B cell (primary cell): ENCODE results near the gene PTEN.

Source experiments
- EZH2 ChIP-seq: IDR thresholded peaks from 2 replicates; pipeline ENCODE4 v1.6.1; 2012; ENCODE audit warnings: borderline replicate concordance, low read depth, mild to moderate bottlenecking, moderate library complexity, low read length; ENCODE audit not compliant: insufficient read depth, poor library complexity, severe bottlenecking
- TF ChIP-seq, protein P1 (sequence below): fragments of 200-600 bp; IDR thresholded peaks from one replicate; pipeline ENCODE4 v1.8.0; 2022; ENCODE audit warnings: antibody characterized with exemption, mild to moderate bottlenecking

DNA sequence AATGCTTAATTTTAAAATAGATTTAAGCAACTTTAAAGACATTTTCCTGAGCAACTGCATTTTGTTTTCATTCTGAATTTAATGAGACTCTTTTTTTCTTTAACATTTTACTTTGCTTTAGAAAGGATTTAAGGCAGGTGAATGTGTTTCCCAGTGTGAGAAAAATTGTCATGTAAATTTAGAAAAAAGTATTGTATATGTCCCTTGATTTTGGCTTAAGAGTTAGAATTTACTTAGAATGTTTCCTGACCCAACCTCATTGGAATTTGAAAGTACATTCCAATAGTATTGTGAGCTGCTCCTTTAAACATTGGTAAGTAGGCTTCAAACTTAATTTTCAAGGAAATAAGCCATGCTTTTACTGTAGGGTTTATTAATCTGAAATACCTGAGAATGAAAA is 110.2 kb downstream of the PTEN start:
- TF ChIP-seq, protein P1, sequence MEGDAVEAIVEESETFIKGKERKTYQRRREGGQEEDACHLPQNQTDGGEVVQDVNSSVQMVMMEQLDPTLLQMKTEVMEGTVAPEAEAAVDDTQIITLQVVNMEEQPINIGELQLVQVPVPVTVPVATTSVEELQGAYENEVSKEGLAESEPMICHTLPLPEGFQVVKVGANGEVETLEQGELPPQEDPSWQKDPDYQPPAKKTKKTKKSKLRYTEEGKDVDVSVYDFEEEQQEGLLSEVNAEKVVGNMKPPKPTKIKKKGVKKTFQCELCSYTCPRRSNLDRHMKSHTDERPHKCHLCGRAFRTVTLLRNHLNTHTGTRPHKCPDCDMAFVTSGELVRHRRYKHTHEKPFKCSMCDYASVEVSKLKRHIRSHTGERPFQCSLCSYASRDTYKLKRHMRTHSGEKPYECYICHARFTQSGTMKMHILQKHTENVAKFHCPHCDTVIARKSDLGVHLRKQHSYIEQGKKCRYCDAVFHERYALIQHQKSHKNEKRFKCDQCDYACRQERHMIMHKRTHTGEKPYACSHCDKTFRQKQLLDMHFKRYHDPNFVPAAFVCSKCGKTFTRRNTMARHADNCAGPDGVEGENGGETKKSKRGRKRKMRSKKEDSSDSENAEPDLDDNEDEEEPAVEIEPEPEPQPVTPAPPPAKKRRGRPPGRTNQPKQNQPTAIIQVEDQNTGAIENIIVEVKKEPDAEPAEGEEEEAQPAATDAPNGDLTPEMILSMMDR = no peak
- TF ChIP-seq EZH2 = no peak
